Neuronal stem cell (in vitro differentiated cells): ENCODE results near the gene NRG2. TPM values are rescaled to one million over a fixed set of nuclear protein-coding genes. Genes with fewer than 3 reads are reported as not detected.

ENCODE experiments used
- DNase-seq: peaks from one replicate; pipeline ENCODE4 v3.0.0-alpha.2; 2013; ENCODE audit warnings: low spot score
- H2AFZ ChIP-seq: one replicate; pipeline ENCODE4 v1.6.1; 2013; ENCODE audit warnings: mild to moderate bottlenecking, low read length, inconsistent platforms
- H2AK5ac ChIP-seq: 2 replicates; pipeline ENCODE4 v1.6.1; 2013; ENCODE audit warnings: low read depth, mild to moderate bottlenecking, inconsistent platforms, low read length, moderate library complexity, mixed read lengths
- H2BK120ac ChIP-seq: 2 replicates; pipeline ENCODE4 v1.6.1; 2013; ENCODE audit warnings: low read depth, mild to moderate bottlenecking, inconsistent platforms, low read length, moderate library complexity, mixed read lengths
- H2BK12ac ChIP-seq: one replicate; pipeline ENCODE4 v1.6.1; 2013; ENCODE audit warnings: low read length, inconsistent platforms
- H2BK15ac ChIP-seq: 2 replicates; pipeline ENCODE4 v1.6.1; 2013; ENCODE audit warnings: mild to moderate bottlenecking, low read length, inconsistent platforms, mixed read lengths
- H2BK5ac ChIP-seq: one replicate; pipeline ENCODE4 v1.6.1; 2013; ENCODE audit warnings: inconsistent platforms, mild to moderate bottlenecking, low read length, moderate library complexity
- H3K14ac ChIP-seq: one replicate; pipeline ENCODE4 v1.6.1; 2013; ENCODE audit warnings: low read length, inconsistent platforms
- H3K18ac ChIP-seq: 2 replicates; pipeline ENCODE4 v1.6.1; 2013; ENCODE audit warnings: low read length, inconsistent platforms
- H3K23ac ChIP-seq: 2 replicates; pipeline ENCODE4 v1.6.1; 2013; ENCODE audit warnings: low read depth, mild to moderate bottlenecking, mixed read lengths, low read length, inconsistent platforms; ENCODE audit not compliant: poor library complexity
- H3K27ac ChIP-seq: replicated peaks from 3 replicates; pipeline ENCODE4 v1.5.1; 2013; ENCODE audit warnings: low read length, inconsistent platforms
- H3K27me3 ChIP-seq, 3 experiments: 2 replicates each; pipeline ENCODE4 v1.6.1; 2013; ENCODE audit warnings: low read length in 3 of 3, mild to moderate bottlenecking in 2 of 3, inconsistent platforms in 1 of 3, low read depth in 1 of 3, mixed read lengths in 1 of 3, moderate library complexity in 1 of 3; ENCODE audit not compliant: control insufficient read depth in 3 of 3, insufficient read depth in 3 of 3
- H3K36me3 ChIP-seq, 2 donors: replicated peaks in 1 of 2; 2 replicates each; pipeline ENCODE4 v1.6.1; 2013; ENCODE audit warnings: low read length in 2 of 2; ENCODE audit not compliant: control insufficient read depth in 2 of 2, insufficient read depth in 2 of 2
- H3K4ac ChIP-seq: 2 replicates; pipeline ENCODE4 v1.6.1; 2013; ENCODE audit warnings: inconsistent platforms, mild to moderate bottlenecking, low read length, moderate library complexity
- H3K4me1 ChIP-seq, 2 donors: 1 replicate in 1 of 2; 2 replicates in 1 of 2; pipeline ENCODE4 v1.6.1; 2013; ENCODE audit warnings: low read length in 2 of 2, low read depth in 1 of 2; ENCODE audit not compliant: control insufficient read depth in 2 of 2, insufficient read depth in 1 of 2
- H3K4me2 ChIP-seq: one replicate; pipeline ENCODE4 v1.6.1; 2013; ENCODE audit warnings: mild to moderate bottlenecking, low read length, inconsistent platforms; ENCODE audit not compliant: insufficient read depth, poor library complexity, severe bottlenecking
- H3K4me3 ChIP-seq, 2 donors: 2 replicates each; pipeline ENCODE4 v1.5.1; 2013; ENCODE audit warnings: low read length in 2 of 2, mild to moderate bottlenecking in 2 of 2, inconsistent platforms in 1 of 2, moderate library complexity in 1 of 2
- H3K79me1 ChIP-seq: one replicate; pipeline ENCODE4 v1.6.1; 2013; ENCODE audit warnings: low read depth, mild to moderate bottlenecking, inconsistent platforms, low read length, moderate library complexity
- H3K9ac ChIP-seq: one replicate; pipeline ENCODE4 v1.6.1; 2013; ENCODE audit warnings: mild to moderate bottlenecking, low read depth, low read length, inconsistent platforms; ENCODE audit not compliant: poor library complexity
- H3K9me3 ChIP-seq, 2 donors: replicated peaks in 1 of 2; 2 replicates each; pipeline versions ENCODE3 to v1.6.1; 2013; ENCODE audit warnings: low read length in 2 of 2, mild to moderate bottlenecking in 2 of 2, inconsistent platforms in 1 of 2, low read depth in 1 of 2, mixed read lengths in 1 of 2, moderate library complexity in 1 of 2; ENCODE audit not compliant: control insufficient read depth in 2 of 2, insufficient read depth in 1 of 2
- H4K8ac ChIP-seq: one replicate; pipeline ENCODE4 v1.6.1; 2013; ENCODE audit warnings: low read depth, mild to moderate bottlenecking, inconsistent platforms, low read length, moderate library complexity
- H4K91ac ChIP-seq: one replicate; pipeline ENCODE4 v1.6.1; 2013; ENCODE audit warnings: low read length, low read depth, mild to moderate bottlenecking, inconsistent platforms; ENCODE audit not compliant: poor library complexity
- WGBS, 2 donors: extraction: QIAGEN DNeasy Blood & Tissue Kit; methylation state at CpG; one replicate each; pipeline ENCODE4 v1.1.7; 2013; ENCODE audit warnings: missing lambda C conversion rate in 2 of 2, mixed read lengths in 1 of 2; ENCODE audit not compliant: insufficient read length in 2 of 2, insufficient replicate concordance in 1 of 2; ENCODE audit errors: extremely low coverage in 2 of 2; 5-methylcytosine and 5-hydroxymethylcytosine counted together
- small RNA-seq: library from polyadenylated mRNA; stranded (forward); fragments of <200 nt; extraction: miRNeasy Mini kit (QIAGEN cat#:217004); gene quantifications from one replicate; pipeline ENCODE3, GENCODE V24; 2013; ENCODE audit not compliant: insufficient read depth

NRG2 gene

GRCh38 chr5:139797856-139798510, 245.1 kb downstream of the NRG2 start:
- no CpG with 5 or more reads among the region's 9 CpGs for WGBS, 2 donors
- Histone ChIP-seq H3K79me1 (no peaks in the 10 kb centered on the region), H3K27me3 (peaks cover 9 to 94% (median 59%) of the 10 kb centered on the region in 3 experiments)

GRCh38 chr5:139797335-139797734, 245.8 kb downstream of the NRG2 start:
- Histone ChIP-seq H3K27ac (no peak overlapping the region), H3K23ac (no peak overlapping the region), H3K14ac (no peak overlapping the region), H2BK5ac (no peak overlapping the region), H3K36me3 (no peaks in the 10 kb centered on the region), H2BK120ac (no peak overlapping the region), H2AK5ac (no peak overlapping the region), H2AFZ (no peak overlapping the region), H3K9ac (no peak overlapping the region), H3K9me3 (no peaks in the 10 kb centered on the region), H4K8ac (no peak overlapping the region), H3K4me2 (no peak overlapping the region), H3K4me1 (peaks cover 0 to 5% of the 10 kb centered on the region in 2 donors), H2BK12ac (no peak overlapping the region), H3K79me1 (no peaks in the 10 kb centered on the region), H3K27me3 (peaks cover 9 to 89% (median 57%) of the 10 kb centered on the region in 3 experiments), H2BK15ac (no peak overlapping the region), H3K18ac (no peak overlapping the region), H4K91ac (no peak overlapping the region), H3K4ac (no peak overlapping the region), H3K4me3 (no peak overlapping the region)
- WGBS, 2 donors: no CpG with 5 or more reads among the region's 3 CpGs
- DNase-seq: no peak

More at GRCh38 chr5:139797856-139798510, 245.1 kb downstream of the NRG2 start:
- no peaks in the 10 kb centered on the region for H3K9me3 ChIP-seq
- H4K8ac ChIP-seq: no peak overlapping the region
- no peak overlapping the region for H3K27ac ChIP-seq
- DNase-seq: no peak
- no peak overlapping the region for H3K9ac ChIP-seq
- H3K4me3 ChIP-seq: no peak overlapping the region
- H4K91ac ChIP-seq: no peak overlapping the region
- no peak overlapping the region for H3K18ac ChIP-seq
- no peak overlapping the region for H3K23ac ChIP-seq
- H3K36me3 ChIP-seq: no peaks in the 10 kb centered on the region
- H3K4me2 ChIP-seq: no peak overlapping the region
- no peak overlapping the region for H3K14ac ChIP-seq
- no peak overlapping the region for H2BK120ac ChIP-seq
- no peak overlapping the region for H2BK12ac ChIP-seq
- H2AK5ac ChIP-seq: no peak overlapping the region
- no peak overlapping the region for H3K4ac ChIP-seq
- no peak overlapping the region for H2BK15ac ChIP-seq
- H2BK5ac ChIP-seq: no peak overlapping the region
- H3K4me1 ChIP-seq: peaks cover 0 to 5% of the 10 kb centered on the region in 2 donors
- no peak overlapping the region for H2AFZ ChIP-seq

Small RNAs within 50 kb of the gene (small RNA-seq; reads per million reads assigned to genes)
- gene RF00019: not detected
